ENCODE measurements around the gene PTPRF. TPM values are rescaled to one million over a fixed set of nuclear protein-coding genes. Genes with fewer than 3 reads are reported as not detected.

The PTPRF gene
- total RNA-seq, 4 donors from 2014 or later = 204 to 236 (median 231) TPM

DNA sequence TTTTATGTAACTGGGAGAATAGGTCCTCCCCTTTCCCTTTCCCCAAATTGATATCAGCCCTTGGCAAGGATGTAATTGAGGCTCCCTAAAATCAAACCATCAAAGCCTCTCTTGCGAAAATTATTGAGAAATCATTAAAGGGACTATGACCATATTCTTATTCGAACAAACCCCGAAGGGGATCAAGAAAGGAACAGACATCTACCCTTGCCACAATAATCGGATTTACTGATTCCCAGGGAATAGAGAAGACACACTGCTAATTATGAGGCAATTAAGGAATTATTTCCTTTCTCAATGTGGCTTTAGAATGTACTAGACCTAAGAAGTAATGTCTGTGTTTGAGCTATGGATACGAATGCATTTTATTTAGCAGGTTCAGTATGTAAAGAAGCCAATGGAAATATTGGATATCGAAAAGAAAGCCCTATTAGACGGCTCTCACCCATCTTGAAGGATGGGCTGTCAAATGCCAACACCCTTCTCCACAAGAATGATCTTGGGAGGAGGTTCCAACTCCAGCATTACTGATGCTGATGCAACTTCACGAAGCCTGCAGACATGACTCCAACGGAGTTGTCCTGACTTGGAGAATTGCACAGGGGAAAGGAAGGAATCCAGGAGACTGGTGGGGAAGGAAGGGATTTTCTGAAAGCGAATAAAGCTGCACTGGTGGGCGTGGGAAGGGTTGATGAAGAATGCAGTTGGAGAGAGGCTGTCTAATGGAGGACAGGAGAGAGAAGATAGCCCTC is 11.6 kb upstream of the PTPRF start:
- H3K4me3 ChIP-seq (ENCODE audit: low read depth, poor library complexity, severe bottlenecking) = no peak overlapping the region
- TF ChIP-seq, protein P1, sequence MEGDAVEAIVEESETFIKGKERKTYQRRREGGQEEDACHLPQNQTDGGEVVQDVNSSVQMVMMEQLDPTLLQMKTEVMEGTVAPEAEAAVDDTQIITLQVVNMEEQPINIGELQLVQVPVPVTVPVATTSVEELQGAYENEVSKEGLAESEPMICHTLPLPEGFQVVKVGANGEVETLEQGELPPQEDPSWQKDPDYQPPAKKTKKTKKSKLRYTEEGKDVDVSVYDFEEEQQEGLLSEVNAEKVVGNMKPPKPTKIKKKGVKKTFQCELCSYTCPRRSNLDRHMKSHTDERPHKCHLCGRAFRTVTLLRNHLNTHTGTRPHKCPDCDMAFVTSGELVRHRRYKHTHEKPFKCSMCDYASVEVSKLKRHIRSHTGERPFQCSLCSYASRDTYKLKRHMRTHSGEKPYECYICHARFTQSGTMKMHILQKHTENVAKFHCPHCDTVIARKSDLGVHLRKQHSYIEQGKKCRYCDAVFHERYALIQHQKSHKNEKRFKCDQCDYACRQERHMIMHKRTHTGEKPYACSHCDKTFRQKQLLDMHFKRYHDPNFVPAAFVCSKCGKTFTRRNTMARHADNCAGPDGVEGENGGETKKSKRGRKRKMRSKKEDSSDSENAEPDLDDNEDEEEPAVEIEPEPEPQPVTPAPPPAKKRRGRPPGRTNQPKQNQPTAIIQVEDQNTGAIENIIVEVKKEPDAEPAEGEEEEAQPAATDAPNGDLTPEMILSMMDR (IDR thresholded peaks at IDR 0.05) = no peak
- TF ChIP-seq POLR2A (IDR thresholded peaks at IDR 0.05) = no peak
- intact Hi-C loops (cut with DNase I; ENCODE audit: low total_unique reads) = no loop called here
- peak in 1 of 2 donors; percentile 13 for DNase-seq (ENCODE audit: low spot score in 2 of 2)
- 77 to 81% methylated on average over 11 of the region's 11 CpGs for WGBS, 2 donors

DNA sequence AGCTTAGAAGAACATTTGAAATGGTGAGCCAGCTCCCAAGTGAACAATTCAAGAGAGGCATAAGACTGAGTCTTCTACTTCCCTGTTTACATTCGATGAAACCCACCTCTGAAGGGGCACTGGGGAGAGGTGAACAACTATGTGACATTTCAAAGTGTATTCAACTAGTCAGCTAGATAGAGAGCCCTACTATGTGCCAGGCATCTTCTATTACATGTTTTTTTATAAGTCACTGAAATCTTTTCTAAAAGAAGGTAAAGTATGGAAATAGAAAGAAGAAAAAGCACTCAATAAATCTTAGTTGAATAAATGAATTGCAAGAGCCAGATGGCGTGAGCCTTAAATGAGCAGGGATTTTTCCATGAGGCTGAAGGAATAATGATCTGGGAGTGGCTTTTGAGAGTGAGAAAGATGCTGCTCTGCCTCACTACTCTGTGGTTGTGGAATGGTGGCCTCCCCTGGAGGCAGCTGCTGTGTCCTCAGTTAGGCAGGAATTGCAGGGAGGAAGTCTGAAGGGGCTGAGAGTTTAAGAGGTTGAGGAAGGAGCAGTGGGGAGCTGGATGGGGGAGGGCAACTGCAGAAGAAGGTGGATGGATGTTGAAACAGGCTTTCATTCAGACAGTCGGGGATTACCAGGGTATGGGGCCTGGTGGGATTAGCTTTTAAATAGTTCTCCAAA is 10.4 kb upstream of the PTPRF start:
- no peak overlapping the region for H3K4me3 ChIP-seq (ENCODE audit: low read depth, poor library complexity, severe bottlenecking)
- peak in 1 of 2 donors; percentile 32 for DNase-seq (ENCODE audit: low spot score in 2 of 2)
- 67 to 71% methylated on average over 3 of the region's 3 CpGs for WGBS, 2 donors
- TF ChIP-seq, protein P1 (IDR thresholded peaks at IDR 0.05) = no peak
- no peak for TF ChIP-seq POLR2A (IDR thresholded peaks at IDR 0.05)
- intact Hi-C loops (cut with DNase I; ENCODE audit: low total_unique reads) = loop anchor here (10.0 kb wide), 1 partner anchor 415 kb away; the partner anchor contains the start of gene ARTN

DNA sequence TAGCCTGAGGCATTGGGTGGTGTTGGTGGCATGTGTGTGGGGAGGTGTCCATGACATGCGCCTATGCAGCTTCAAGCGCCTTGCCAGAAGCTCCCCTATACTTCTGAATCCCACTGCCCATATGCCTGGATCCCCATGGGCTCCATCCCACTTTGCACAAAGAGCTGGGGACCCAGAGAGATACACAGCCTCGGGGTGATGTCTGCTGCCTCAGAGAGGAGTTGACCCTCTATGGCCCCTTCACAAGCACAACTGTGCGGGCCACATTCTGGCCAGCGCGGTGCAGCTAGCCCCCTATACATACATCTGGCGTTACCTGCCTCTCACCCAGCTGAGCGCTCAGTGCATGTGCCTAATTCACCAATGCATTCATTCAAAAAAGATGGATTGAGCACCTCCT is 9.6 kb upstream of the PTPRF start:
- DNase-seq (ENCODE audit: low spot score in 2 of 2) = peak in 1 of 2 donors; percentile 57

DNA sequence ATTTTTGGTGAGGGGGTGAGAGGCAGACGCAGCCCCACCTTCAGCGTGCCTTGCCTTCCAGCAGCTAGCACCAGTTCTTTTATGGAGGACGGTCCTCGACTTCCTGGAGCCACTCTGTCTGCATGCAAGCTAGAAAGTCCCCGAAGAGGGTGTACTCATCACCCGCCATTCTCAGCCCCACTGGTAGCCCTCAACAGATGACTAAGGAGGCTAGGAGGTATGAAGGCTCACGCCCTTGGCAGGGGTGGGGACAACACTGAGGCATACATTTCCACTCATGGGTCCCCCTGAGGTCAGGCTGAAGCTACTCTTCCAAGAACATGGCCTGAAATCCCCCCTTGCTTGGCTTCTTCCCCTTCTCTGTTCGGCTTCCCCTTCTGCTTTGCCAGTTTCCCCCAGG is 8.9 kb upstream of the PTPRF start:
- intact Hi-C loops (cut with DNase I; ENCODE audit: low total_unique reads) = loop anchor here (10.0 kb wide), 1 partner anchor 413 kb away; the partner anchor contains the start of gene ARTN
- no peak overlapping the region for H3K4me3 ChIP-seq (ENCODE audit: low read depth, poor library complexity, severe bottlenecking)
- peak in 1 of 2 donors; percentile 64 for DNase-seq (ENCODE audit: low spot score in 2 of 2)
- WGBS, 2 donors = 75 to 80% methylated on average over 8 of the region's 8 CpGs
- no peak for TF ChIP-seq POLR2A (IDR thresholded peaks at IDR 0.05)
- TF ChIP-seq, protein P1 (IDR thresholded peaks at IDR 0.05) = no peak

More for the DNA sequence above, 9.6 kb upstream of the PTPRF start:
- WGBS, 2 donors = 92 to 93% methylated on average over 8 of the region's 8 CpGs
- intact Hi-C loops (cut with DNase I; ENCODE audit: low total_unique reads) = loop anchor here (10.0 kb wide), 1 partner anchor 414 kb away; the partner anchor contains the start of gene ARTN
- TF ChIP-seq, protein P1 (IDR thresholded peaks at IDR 0.05) = no peak
- TF ChIP-seq POLR2A (IDR thresholded peaks at IDR 0.05) = no peak
- H3K4me3 ChIP-seq (ENCODE audit: low read depth, poor library complexity, severe bottlenecking) = no peak overlapping the region

DNA sequence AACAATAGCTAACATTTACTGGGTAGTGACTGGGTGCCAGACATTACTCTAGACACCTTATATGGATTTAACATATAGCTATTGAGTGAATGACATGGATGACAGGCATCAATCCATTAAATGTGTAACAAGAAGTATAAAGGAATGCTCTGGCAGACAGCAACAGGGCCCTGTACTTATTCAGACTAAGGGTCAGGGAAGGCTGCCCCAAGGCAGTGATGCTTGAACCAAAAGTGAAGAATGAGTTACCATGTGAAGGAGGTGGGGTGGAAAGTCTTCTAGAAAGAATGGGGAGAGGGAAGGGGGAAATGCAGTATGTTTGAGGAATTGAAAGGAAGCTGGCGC is 8.3 kb upstream of the PTPRF start:
- peak in 1 of 2 donors; percentile 25 for DNase-seq (ENCODE audit: low spot score in 2 of 2)
- TF ChIP-seq POLR2A (IDR thresholded peaks at IDR 0.05) = no peak
- TF ChIP-seq, protein P1 (IDR thresholded peaks at IDR 0.05) = no peak
- WGBS, 2 donors = 92 to 95% methylated on average over 1 of the region's 1 CpG
- intact Hi-C loops (cut with DNase I; ENCODE audit: low total_unique reads) = loop anchor here (10.0 kb wide), 1 partner anchor 412 kb away; the partner anchor contains the start of gene ARTN
- H3K4me3 ChIP-seq (ENCODE audit: low read depth, poor library complexity, severe bottlenecking) = no peak overlapping the region

All from lower leg skin (tissue), 4 donors.